ENCODE results near the gene MED15. TPM values are rescaled to one million over a fixed set of nuclear protein-coding genes. Genes with fewer than 3 reads are reported as not detected.

The MED15 gene
- total RNA-seq, 1 donor from 2014 or later = 74.3 TPM

- H3K4me3 ChIP-seq (ENCODE audit: low read depth, low read length) = peak overlapping the region; percentile 95
- no peak for TF ChIP-seq CTCF (IDR thresholded peaks at IDR 0.05; ENCODE audit: insufficient read depth, low read length, poor library complexity, severe bottlenecking)
- no peak for DNase-seq (ENCODE audit: low read depth)
- H3K36me3 ChIP-seq (ENCODE audit: control insufficient read depth, insufficient read depth, low read length) = no peaks in the 10 kb centered on the region
- H3K27me3 ChIP-seq (ENCODE audit: control insufficient read depth, insufficient read depth, low read length) = no peaks in the 10 kb centered on the region
Observed at GRCh38 chr22:20508815-20509271, 1.4 kb downstream of the MED15 start.

- no peak for TF ChIP-seq CTCF (IDR thresholded peaks at IDR 0.05; ENCODE audit: insufficient read depth, low read length, poor library complexity, severe bottlenecking)
- DNase-seq (ENCODE audit: low read depth) = peak; percentile 81
- peak overlapping the region; percentile 95 for H3K4me3 ChIP-seq (ENCODE audit: low read depth, low read length)
- no peaks in the 10 kb centered on the region for H3K36me3 ChIP-seq (ENCODE audit: control insufficient read depth, insufficient read depth, low read length)
- H3K27me3 ChIP-seq (ENCODE audit: control insufficient read depth, insufficient read depth, low read length) = no peaks in the 10 kb centered on the region
Observed at GRCh38 chr22:20509344-20510047, 2.1 kb downstream of the MED15 start.

GRCh38 chr22:20510811-20511577 lies 3.6 kb downstream of the MED15 start:
- no peak for DNase-seq (ENCODE audit: low read depth)
- no peak for TF ChIP-seq CTCF (IDR thresholded peaks at IDR 0.05; ENCODE audit: insufficient read depth, low read length, poor library complexity, severe bottlenecking)
- no peak overlapping the region for H3K4me3 ChIP-seq (ENCODE audit: low read depth, low read length)
- no peaks in the 10 kb centered on the region for H3K36me3 ChIP-seq (ENCODE audit: control insufficient read depth, insufficient read depth, low read length)
- H3K27me3 ChIP-seq (ENCODE audit: control insufficient read depth, insufficient read depth, low read length) = no peaks in the 10 kb centered on the region

GRCh38 chr22:20511578-20512229 lies 4.3 kb downstream of the MED15 start:
- no peak for DNase-seq (ENCODE audit: low read depth)
- Histone ChIP-seq H3K36me3 (ENCODE audit: control insufficient read depth, insufficient read depth, low read length) (no peaks in the 10 kb centered on the region), H3K27me3 (ENCODE audit: control insufficient read depth, insufficient read depth, low read length) (no peaks in the 10 kb centered on the region), H3K4me3 (ENCODE audit: low read depth, low read length) (no peak overlapping the region)
- TF ChIP-seq CTCF (IDR thresholded peaks at IDR 0.05; ENCODE audit: insufficient read depth, low read length, poor library complexity, severe bottlenecking) = no peak

GRCh38 chr22:20514658-20515406 lies 7.4 kb downstream of the MED15 start:
- H3K27me3 ChIP-seq (ENCODE audit: control insufficient read depth, insufficient read depth, low read length) = no peaks in the 10 kb centered on the region
- H3K36me3 ChIP-seq (ENCODE audit: control insufficient read depth, insufficient read depth, low read length) = no peaks in the 10 kb centered on the region
- H3K4me3 ChIP-seq (ENCODE audit: low read depth, low read length) = no peak overlapping the region
- no peak for DNase-seq (ENCODE audit: low read depth)
- no peak for TF ChIP-seq CTCF (IDR thresholded peaks at IDR 0.05; ENCODE audit: insufficient read depth, low read length, poor library complexity, severe bottlenecking)
